ENCODE data around the gene SMAD5.

GRCh38 chr5:136169218-136169617 lies 36.6 kb downstream of the SMAD5 start:
- no peak for TF ChIP-seq EP300 (IDR thresholded peaks at IDR 0.05; ENCODE audit: low read depth in 2 of 2, low read length in 2 of 2)
- TF ChIP-seq EP300 (CRISPR knock-in tag; IDR thresholded peaks at IDR 0.05; ENCODE audit: borderline replicate concordance): no peak
- no peak for TF ChIP-seq KLF9 (CRISPR knock-in tag; IDR thresholded peaks at IDR 0.05; ENCODE audit: low read depth)
- no peak for TF ChIP-seq POGZ (CRISPR knock-in tag; IDR thresholded peaks at IDR 0.05)
- TF ChIP-seq EZH2 (conservative IDR thresholded peaks at IDR 0.05; ENCODE audit: low read depth, low read length): no peak
- TF ChIP-seq, protein P1, sequence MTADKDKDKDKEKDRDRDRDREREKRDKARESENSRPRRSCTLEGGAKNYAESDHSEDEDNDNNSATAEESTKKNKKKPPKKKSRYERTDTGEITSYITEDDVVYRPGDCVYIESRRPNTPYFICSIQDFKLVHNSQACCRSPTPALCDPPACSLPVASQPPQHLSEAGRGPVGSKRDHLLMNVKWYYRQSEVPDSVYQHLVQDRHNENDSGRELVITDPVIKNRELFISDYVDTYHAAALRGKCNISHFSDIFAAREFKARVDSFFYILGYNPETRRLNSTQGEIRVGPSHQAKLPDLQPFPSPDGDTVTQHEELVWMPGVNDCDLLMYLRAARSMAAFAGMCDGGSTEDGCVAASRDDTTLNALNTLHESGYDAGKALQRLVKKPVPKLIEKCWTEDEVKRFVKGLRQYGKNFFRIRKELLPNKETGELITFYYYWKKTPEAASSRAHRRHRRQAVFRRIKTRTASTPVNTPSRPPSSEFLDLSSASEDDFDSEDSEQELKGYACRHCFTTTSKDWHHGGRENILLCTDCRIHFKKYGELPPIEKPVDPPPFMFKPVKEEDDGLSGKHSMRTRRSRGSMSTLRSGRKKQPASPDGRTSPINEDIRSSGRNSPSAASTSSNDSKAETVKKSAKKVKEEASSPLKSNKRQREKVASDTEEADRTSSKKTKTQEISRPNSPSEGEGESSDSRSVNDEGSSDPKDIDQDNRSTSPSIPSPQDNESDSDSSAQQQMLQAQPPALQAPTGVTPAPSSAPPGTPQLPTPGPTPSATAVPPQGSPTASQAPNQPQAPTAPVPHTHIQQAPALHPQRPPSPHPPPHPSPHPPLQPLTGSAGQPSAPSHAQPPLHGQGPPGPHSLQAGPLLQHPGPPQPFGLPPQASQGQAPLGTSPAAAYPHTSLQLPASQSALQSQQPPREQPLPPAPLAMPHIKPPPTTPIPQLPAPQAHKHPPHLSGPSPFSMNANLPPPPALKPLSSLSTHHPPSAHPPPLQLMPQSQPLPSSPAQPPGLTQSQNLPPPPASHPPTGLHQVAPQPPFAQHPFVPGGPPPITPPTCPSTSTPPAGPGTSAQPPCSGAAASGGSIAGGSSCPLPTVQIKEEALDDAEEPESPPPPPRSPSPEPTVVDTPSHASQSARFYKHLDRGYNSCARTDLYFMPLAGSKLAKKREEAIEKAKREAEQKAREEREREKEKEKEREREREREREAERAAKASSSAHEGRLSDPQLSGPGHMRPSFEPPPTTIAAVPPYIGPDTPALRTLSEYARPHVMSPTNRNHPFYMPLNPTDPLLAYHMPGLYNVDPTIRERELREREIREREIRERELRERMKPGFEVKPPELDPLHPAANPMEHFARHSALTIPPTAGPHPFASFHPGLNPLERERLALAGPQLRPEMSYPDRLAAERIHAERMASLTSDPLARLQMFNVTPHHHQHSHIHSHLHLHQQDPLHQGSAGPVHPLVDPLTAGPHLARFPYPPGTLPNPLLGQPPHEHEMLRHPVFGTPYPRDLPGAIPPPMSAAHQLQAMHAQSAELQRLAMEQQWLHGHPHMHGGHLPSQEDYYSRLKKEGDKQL (CRISPR knock-in tag; IDR thresholded peaks at IDR 0.05; ENCODE audit: low read depth): no peak
- TF ChIP-seq, protein P2, sequence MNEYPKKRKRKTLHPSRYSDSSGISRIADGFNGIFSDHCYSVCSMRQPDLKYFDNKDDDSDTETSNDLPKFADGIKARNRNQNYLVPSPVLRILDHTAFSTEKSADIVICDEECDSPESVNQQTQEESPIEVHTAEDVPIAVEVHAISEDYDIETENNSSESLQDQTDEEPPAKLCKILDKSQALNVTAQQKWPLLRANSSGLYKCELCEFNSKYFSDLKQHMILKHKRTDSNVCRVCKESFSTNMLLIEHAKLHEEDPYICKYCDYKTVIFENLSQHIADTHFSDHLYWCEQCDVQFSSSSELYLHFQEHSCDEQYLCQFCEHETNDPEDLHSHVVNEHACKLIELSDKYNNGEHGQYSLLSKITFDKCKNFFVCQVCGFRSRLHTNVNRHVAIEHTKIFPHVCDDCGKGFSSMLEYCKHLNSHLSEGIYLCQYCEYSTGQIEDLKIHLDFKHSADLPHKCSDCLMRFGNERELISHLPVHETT (CRISPR knock-in tag; conservative IDR thresholded peaks at IDR 0.05): no peak
- TF ChIP-seq ZNF7 (CRISPR knock-in tag; IDR thresholded peaks at IDR 0.05): no peak
- TF ChIP-seq FLYWCH1 (CRISPR knock-in tag; IDR thresholded peaks at IDR 0.05): no peak
- TF ChIP-seq, protein P3, sequence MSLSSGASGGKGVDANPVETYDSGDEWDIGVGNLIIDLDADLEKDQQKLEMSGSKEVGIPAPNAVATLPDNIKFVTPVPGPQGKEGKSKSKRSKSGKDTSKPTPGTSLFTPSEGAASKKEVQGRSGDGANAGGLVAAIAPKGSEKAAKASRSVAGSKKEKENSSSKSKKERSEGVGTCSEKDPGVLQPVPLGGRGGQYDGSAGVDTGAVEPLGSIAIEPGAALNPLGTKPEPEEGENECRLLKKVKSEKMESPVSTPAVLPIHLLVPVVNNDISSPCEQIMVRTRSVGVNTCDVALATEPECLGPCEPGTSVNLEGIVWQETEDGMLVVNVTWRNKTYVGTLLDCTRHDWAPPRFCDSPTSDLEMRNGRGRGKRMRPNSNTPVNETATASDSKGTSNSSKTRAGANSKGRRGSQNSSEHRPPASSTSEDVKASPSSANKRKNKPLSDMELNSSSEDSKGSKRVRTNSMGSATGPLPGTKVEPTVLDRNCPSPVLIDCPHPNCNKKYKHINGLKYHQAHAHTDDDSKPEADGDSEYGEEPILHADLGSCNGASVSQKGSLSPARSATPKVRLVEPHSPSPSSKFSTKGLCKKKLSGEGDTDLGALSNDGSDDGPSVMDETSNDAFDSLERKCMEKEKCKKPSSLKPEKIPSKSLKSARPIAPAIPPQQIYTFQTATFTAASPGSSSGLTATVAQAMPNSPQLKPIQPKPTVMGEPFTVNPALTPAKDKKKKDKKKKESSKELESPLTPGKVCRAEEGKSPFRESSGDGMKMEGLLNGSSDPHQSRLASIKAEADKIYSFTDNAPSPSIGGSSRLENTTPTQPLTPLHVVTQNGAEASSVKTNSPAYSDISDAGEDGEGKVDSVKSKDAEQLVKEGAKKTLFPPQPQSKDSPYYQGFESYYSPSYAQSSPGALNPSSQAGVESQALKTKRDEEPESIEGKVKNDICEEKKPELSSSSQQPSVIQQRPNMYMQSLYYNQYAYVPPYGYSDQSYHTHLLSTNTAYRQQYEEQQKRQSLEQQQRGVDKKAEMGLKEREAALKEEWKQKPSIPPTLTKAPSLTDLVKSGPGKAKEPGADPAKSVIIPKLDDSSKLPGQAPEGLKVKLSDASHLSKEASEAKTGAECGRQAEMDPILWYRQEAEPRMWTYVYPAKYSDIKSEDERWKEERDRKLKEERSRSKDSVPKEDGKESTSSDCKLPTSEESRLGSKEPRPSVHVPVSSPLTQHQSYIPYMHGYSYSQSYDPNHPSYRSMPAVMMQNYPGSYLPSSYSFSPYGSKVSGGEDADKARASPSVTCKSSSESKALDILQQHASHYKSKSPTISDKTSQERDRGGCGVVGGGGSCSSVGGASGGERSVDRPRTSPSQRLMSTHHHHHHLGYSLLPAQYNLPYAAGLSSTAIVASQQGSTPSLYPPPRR (CRISPR knock-in tag; IDR thresholded peaks at IDR 0.05; ENCODE audit: borderline replicate concordance): no peak
- TF ChIP-seq KDM1A (CRISPR knock-in tag; IDR thresholded peaks at IDR 0.05): no peak
- no peak for TF ChIP-seq CTCF (CRISPR knock-in tag; IDR thresholded peaks at IDR 0.05)

Data from HepG2 (cell line).